ENCODE results near the gene ATP2B2. TPM values are rescaled to one million over a fixed set of nuclear protein-coding genes. Genes with fewer than 3 reads are reported as not detected.

ATP2B2 gene
- total RNA-seq, 2 donors from 2014 or later: not detected

- H3K9me3 Mint-ChIP-seq: no peaks in the 10 kb centered on the region
- no peak overlapping the region for H3K27ac Mint-ChIP-seq
- no peak for ATAC-seq
- no peaks in the 10 kb centered on the region for H3K36me3 Mint-ChIP-seq
- no peak for DNase-seq (ENCODE audit: low spot score in 2 of 2)
Observed at GRCh38 chr3:10492364-10493201, 12.8 kb downstream of the ATP2B2 start.

GRCh38 chr3:10489746-10490483, 15.5 kb downstream of the ATP2B2 start:
- Mint-ChIP-seq H3K27ac (no peak overlapping the region), H3K36me3 (no peaks in the 10 kb centered on the region), H3K9me3 (no peaks in the 10 kb centered on the region)
- no peak for ATAC-seq
- no peak for DNase-seq (ENCODE audit: low spot score in 2 of 2)

DNA sequence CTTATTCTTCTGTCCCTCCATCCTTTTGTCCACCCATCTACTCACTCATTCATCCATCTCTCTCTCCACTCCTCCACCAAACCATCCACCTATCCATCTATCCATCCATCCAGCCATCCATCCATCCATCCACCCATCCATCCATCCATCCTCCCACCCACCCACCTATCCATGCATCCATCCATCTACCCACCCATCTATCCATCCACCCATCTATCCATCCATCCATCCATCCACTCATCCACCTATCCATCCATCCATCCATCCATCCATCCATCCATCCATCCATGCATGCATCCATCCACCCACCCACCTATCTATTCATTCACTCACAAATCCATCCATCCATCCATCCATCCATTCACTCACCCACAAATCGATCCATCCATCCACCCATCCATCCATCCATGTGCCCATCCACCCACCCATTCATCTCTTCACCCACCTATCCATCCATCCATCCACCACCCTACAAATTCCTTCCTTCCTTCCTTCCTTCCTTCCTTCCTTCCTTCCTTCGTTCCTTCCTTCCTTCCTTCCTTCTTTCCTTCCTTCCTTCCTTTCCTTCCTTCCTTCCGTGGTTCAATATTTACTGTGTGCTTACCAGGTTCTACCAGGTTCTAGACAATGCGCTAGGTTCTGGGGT, 17.3 kb downstream of the ATP2B2 start:
- Mint-ChIP-seq H3K36me3 (no peaks in the 10 kb centered on the region), H3K9me3 (no peaks in the 10 kb centered on the region), H3K27ac (peak overlapping the region in 1 of 2 donors; percentile 15)
- DNase-seq (ENCODE audit: low spot score in 2 of 2) (no peak), ATAC-seq (no peak)

GRCh38 chr3:10485806-10486205, 19.6 kb downstream of the ATP2B2 start:
- no peaks in the 10 kb centered on the region for H3K36me3 Mint-ChIP-seq
- no peak for ATAC-seq
- no peaks in the 10 kb centered on the region for H3K9me3 Mint-ChIP-seq
- no peak overlapping the region for H3K27ac Mint-ChIP-seq
- DNase-seq (ENCODE audit: low spot score in 2 of 2): no peak

- Mint-ChIP-seq H3K9me3 (no peaks in the 10 kb centered on the region), H3K27ac (no peak overlapping the region), H3K36me3 (no peaks in the 10 kb centered on the region)
- DNase-seq (ENCODE audit: low spot score in 2 of 2): no peak
- no peak for ATAC-seq
Observed at GRCh38 chr3:10485380-10485779, 20.0 kb downstream of the ATP2B2 start.

GRCh38 chr3:10484709-10485108, 20.7 kb downstream of the ATP2B2 start:
- no peaks in the 10 kb centered on the region for H3K9me3 Mint-ChIP-seq
- peak overlapping the region in 1 of 2 donors; percentile 6 for H3K27ac Mint-ChIP-seq
- ATAC-seq: no peak
- no peaks in the 10 kb centered on the region for H3K36me3 Mint-ChIP-seq
- no peak for DNase-seq (ENCODE audit: low spot score in 2 of 2)

DNA sequence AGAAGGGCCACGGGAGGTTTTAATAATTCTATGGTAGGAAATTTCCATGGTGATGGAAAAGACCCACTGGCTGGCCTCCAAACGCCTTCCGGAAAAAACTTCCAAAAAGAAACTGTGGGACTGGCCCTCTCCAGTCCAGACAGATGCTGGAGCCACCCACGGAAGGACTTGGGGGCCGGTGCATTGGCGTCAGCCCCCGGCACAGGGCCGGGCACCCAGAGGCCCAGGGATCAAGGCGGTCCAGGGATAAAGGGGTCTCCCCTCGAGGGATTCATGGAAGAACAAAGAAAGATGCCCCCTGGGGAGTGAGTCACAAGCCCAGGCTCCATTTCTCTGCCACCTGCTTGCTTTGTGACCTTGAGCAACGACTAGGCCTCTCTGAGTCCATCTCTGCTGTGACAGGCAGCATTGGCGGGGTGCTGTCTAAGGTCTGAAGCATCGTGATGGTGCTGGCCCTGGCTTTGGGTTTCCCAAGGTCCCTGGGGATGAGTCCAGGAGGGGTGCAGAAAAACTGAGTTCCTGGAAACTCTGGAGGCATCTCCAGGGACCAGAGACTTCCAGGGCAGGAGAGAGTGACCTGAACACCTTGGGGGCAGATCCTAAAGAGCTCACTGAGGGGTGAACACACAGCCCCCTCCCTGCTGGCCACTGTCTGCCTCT, 21.6 kb downstream of the ATP2B2 start:
- Mint-ChIP-seq H3K27ac (no peak overlapping the region), H3K36me3 (peaks cover 0 to under 1% of the 10 kb centered on the region in 2 donors), H3K9me3 (no peaks in the 10 kb centered on the region)
- ATAC-seq (no peak), DNase-seq (ENCODE audit: low spot score in 2 of 2) (no peak)

DNA sequence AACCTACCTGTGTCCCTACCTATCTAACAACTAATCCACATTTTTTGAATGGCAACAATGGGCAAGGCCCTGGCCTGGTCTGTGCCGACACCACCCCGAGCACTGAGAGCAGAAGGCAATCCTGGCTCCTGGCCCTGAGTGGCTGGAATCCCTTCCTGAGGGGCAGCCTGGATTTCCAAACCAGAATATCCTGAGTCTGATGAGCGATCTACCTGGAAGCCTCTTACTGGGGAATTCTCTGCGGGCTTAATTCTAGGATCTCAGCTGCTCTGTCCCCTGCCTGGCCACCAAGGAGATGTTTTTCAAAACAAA, 22.1 kb downstream of the ATP2B2 start:
- no peak for ATAC-seq
- Mint-ChIP-seq H3K27ac (no peak overlapping the region), H3K9me3 (peaks cover 0 to 4% of the 10 kb centered on the region in 2 donors), H3K36me3 (peaks cover 0 to 4% of the 10 kb centered on the region in 2 donors)
- DNase-seq (ENCODE audit: low spot score in 2 of 2): no peak

DNA sequence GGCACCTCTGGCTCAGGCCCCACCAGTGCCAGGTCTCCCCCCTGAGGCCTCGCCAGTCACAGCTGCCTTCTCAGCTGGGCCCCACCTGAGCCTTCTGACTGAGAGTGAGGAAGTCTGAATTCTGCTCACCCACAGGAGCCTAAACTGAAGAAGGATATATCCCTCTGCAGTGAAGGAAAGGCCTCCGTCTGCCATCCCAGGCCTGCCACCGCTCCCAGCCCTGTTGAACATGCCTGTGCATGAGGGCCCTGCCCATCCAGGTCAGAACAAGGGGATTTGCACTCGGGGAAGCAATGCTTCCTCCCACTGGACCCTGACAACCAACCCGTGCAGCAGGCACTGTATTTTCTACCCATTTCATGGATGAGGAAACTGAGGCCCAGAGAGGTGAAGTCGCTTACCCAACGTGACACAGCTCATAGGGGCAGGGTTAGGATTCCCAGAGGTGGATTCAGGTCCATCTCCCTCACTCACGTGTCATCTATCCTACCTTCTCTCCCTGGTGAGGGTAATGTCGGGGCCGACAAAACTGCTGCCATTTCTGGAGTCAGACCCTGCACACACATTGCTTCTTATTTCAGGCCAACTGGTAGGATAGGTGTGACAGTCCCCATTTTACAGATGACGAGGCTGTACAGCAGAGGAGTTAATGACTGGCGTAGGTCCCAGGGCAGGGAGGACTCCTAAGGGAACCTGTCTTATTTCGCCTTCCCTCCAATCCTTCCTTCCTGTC, 22.6 kb downstream of the ATP2B2 start:
- Mint-ChIP-seq H3K9me3 (peaks cover 0 to 4% of the 10 kb centered on the region in 2 donors), H3K36me3 (peaks cover 0 to 4% of the 10 kb centered on the region in 2 donors), H3K27ac (no peak overlapping the region)
- ATAC-seq (no peak), DNase-seq (ENCODE audit: low spot score in 2 of 2) (no peak)

- no peak for DNase-seq (ENCODE audit: low spot score in 2 of 2)
- peaks cover 0 to 4% of the 10 kb centered on the region in 2 donors for H3K9me3 Mint-ChIP-seq
- no peak overlapping the region for H3K27ac Mint-ChIP-seq
- peaks cover 0 to 4% of the 10 kb centered on the region in 2 donors for H3K36me3 Mint-ChIP-seq
- ATAC-seq: no peak
Observed at GRCh38 chr3:10480871-10481378, 24.5 kb downstream of the ATP2B2 start.

- H3K36me3 Mint-ChIP-seq: peaks cover 0 to 4% of the 10 kb centered on the region in 2 donors
- ATAC-seq (no peak), DNase-seq (ENCODE audit: low spot score in 2 of 2) (no peak)
- H3K27ac Mint-ChIP-seq: no peak overlapping the region
- H3K9me3 Mint-ChIP-seq: peaks cover 0 to 4% of the 10 kb centered on the region in 2 donors
Observed at GRCh38 chr3:10479311-10479710, 26.1 kb downstream of the ATP2B2 start.

- Mint-ChIP-seq H3K36me3 (peaks cover 0 to 4% of the 10 kb centered on the region in 2 donors), H3K27ac (no peak overlapping the region), H3K9me3 (peaks cover 0 to 4% of the 10 kb centered on the region in 2 donors)
- DNase-seq (ENCODE audit: low spot score in 2 of 2) (no peak), ATAC-seq (no peak)
Observed at GRCh38 chr3:10475983-10476382, 29.4 kb downstream of the ATP2B2 start.

GRCh38 chr3:10474847-10475246, 30.5 kb downstream of the ATP2B2 start:
- ATAC-seq (no peak), DNase-seq (ENCODE audit: low spot score in 2 of 2) (no peak)
- no peak overlapping the region for H3K27ac Mint-ChIP-seq
- peaks cover 0 to 4% of the 10 kb centered on the region in 2 donors for H3K9me3 Mint-ChIP-seq
- H3K36me3 Mint-ChIP-seq: peaks cover 0 to 4% of the 10 kb centered on the region in 2 donors

DNA sequence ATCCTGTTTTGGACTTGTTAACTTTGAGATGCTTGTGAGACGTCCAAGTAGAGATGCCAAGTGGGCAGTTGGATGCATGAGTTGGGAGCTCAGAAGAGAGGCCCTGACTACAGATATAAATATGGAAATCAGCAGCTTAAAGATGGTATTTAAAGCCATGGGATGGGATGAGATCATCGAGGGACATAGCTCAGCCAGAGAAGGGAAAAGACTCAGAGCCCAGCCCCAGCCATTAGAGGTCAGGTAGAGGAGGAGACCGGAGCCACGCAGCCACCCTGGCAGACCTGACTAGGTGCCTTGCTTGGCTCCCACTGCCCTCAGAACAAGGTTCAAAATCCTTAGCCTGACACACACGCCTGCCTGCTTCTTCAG, 31.1 kb downstream of the ATP2B2 start:
- Mint-ChIP-seq H3K27ac (no peak overlapping the region), H3K36me3 (peaks cover 0 to 4% of the 10 kb centered on the region in 2 donors), H3K9me3 (peaks cover 0 to 4% of the 10 kb centered on the region in 2 donors)
- ATAC-seq (no peak), DNase-seq (ENCODE audit: low spot score in 2 of 2) (no peak)

DNA sequence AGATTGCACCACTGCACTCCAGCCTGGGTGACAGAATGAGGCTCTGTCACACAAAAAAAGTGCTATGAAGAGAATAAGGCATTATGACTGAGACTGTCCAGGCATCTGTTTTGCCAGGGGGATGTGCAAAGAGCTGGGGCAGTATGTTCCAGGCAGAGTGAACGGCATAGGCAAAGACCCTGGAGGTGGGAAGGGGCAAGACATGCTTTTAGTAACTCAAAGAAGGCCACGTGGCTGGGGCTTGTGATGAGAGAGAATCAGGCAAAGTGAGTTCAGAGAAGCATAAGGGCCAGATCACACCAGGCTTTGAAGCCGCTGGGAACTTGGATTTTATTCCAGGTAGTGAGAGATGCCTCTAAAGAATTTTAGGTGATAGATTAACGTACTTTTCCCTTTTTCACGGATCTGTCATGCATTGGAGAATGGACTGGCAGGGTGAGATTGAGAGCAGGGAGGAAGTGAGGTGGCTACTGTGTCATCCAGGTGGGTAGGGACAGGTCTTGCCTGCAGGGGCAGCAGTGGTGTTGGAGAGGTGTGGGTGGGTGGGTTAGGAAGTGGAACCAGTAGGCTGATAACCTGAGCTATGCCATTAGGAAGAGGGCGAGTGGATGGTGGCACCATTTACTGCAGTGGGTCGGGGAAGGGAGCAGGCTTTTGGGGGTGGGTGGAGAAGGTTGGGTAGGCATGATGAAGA, 31.7 kb downstream of the ATP2B2 start:
- H3K9me3 Mint-ChIP-seq: peaks cover 0 to 4% of the 10 kb centered on the region in 2 donors
- DNase-seq (ENCODE audit: low spot score in 2 of 2) (no peak), ATAC-seq (no peak)
- peak overlapping the region in 1 of 2 donors; percentile 65 for H3K27ac Mint-ChIP-seq
- H3K36me3 Mint-ChIP-seq: peaks cover 0 to 3% of the 10 kb centered on the region in 2 donors

Measured in activated naive CD4-positive, alpha-beta T cell treated with anti-CD3 and anti-CD28 coated beads, Interleukin-2, amount 50 U/mL, for 72 hours (primary cell).